Stomach smooth muscle (tissue), 2 donors: Measurements from ENCODE around the gene TXNRD1.

Experiments
- H3K27ac ChIP-seq: one replicate; pipeline ENCODE4 v1.7.0; 2013; ENCODE audit warnings: mild to moderate bottlenecking, low read length, inconsistent platforms
- H3K27me3 ChIP-seq, 2 donors: one replicate each; pipeline ENCODE4 v1.7.0; 2013; ENCODE audit warnings: low read length in 2 of 2; ENCODE audit not compliant: insufficient read depth in 2 of 2, control insufficient read depth in 1 of 2
- H3K36me3 ChIP-seq, 2 donors: one replicate each; pipeline ENCODE4 v1.7.0; 2013; ENCODE audit warnings: low read length in 2 of 2; ENCODE audit not compliant: control insufficient read depth in 2 of 2, insufficient read depth in 2 of 2
- H3K4me1 ChIP-seq: one replicate; pipeline ENCODE4 v1.7.0; 2013; ENCODE audit warnings: low read length; ENCODE audit not compliant: control insufficient read depth, insufficient read depth
- H3K4me3 ChIP-seq, 2 donors: one replicate each; pipeline ENCODE4 v1.7.0; 2013; ENCODE audit warnings: low read length in 2 of 2
- H3K9ac ChIP-seq, 2 donors: one replicate each; pipeline ENCODE4 v1.7.0; 2013; ENCODE audit warnings: low read length in 2 of 2, mild to moderate bottlenecking in 1 of 2
- H3K9me3 ChIP-seq, 2 donors: one replicate each; pipeline ENCODE4 v1.7.0; 2013; ENCODE audit warnings: low read length in 2 of 2; ENCODE audit not compliant: control insufficient read depth in 2 of 2
- donor health status: healthy.
- donor health status: Pancreatic carcinoma.

The TXNRD1 gene

DNA sequence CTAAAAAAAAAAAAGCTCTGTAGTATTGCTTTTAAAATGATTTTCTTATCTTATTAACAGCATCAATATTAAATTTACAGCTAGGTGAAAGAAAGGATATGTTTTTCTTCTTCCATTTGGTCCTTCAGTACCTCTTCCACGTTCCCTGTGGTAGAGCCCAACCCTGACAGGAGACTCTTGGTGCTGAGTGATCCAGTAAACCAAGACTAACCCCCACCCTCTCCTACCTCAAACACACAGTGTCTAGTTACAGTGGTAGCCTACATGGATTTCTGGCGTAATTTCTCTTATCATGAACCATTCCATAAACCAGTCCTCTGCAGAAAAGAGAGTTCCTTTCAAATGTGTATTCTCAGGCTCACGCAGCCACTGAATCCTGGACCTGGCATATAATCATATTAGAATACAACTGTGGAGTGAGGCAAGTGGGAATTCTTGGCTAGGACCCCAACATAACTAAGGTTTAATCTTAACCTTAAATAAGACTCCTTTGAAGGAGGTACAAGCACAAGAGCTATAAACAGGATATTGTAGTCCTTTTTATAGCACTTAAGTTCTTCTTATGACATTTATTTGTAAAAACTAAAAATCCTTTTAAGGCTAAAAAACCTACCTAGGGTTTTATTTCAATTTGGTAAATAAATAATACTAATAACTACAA lies 27.1 kb downstream of the TXNRD1 start:
- Histone ChIP-seq H3K9me3 (no peaks in the 10 kb centered on the region), H3K36me3 (no peaks in the 10 kb centered on the region), H3K27me3 (no peaks in the 10 kb centered on the region), H3K4me1 (no peaks in the 10 kb centered on the region), H3K4me3 (no peak overlapping the region), H3K27ac (no peak overlapping the region), H3K9ac (no peak overlapping the region)

DNA sequence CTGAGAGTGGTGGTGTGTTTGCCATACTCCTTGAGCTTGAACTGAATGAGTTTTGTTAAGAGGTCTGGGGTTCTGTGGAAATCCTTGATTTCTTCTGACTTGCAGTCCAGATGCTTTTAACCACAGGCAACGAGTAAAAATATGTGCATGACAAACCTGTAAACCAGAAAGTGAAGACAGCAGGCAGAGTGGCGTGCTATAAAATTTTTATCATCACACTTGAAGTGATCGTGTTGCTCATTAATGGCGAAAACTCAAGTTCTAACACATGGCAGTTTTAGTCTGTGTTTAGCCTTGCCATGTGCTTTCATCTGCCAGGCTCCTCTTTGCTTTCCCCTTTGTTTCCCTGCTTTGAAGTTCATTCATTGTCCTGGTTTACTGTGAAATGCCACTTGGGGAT lies 28.0 kb downstream of the TXNRD1 start:
- Histone ChIP-seq H3K9ac (no peak overlapping the region), H3K27ac (no peak overlapping the region), H3K27me3 (no peaks in the 10 kb centered on the region), H3K36me3 (no peaks in the 10 kb centered on the region), H3K4me3 (no peak overlapping the region), H3K4me1 (no peaks in the 10 kb centered on the region), H3K9me3 (no peaks in the 10 kb centered on the region)

DNA sequence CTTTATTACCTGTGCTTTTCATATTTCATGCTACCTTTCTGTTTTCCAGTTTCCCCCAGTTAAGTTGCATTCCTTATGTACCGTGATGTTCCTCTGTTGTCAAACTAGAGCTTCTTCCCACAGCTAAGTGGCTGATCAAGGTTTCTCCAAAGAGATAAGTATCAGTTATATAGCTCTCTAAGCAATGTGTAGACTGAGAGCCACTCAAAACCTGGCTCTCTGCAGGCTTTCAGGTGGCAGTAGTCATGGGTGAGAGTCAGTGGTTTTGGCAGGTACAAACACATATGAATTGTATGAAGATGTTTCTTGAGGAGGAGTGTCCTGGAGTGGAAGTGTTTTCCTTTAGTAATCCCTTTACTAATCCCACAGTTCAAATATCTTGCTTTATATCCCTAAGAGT lies 28.4 kb downstream of the TXNRD1 start:
- Histone ChIP-seq H3K4me1 (no peaks in the 10 kb centered on the region), H3K9ac (no peak overlapping the region), H3K27ac (no peak overlapping the region), H3K27me3 (no peaks in the 10 kb centered on the region), H3K36me3 (no peaks in the 10 kb centered on the region), H3K4me3 (no peak overlapping the region), H3K9me3 (no peaks in the 10 kb centered on the region)

DNA sequence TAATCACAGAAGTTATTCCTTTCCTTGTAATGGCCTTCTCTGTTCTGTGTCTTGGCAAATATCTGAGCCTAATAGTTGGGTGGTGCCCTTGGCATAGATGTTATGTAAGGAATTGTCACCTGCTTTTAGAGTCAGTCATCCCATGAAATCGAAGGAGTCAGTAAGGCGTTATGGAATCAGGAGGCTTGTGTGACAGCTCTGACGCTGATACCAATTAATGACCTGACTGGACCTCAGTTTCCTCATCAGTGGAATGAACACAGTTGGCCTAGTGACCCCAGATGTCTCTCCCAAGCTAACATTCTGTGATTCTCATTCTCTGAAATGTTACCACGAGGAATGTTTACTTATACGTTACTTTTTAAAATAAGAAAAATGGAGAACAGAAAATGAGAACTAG lies 32.1 kb downstream of the TXNRD1 start:
- no peaks in the 10 kb centered on the region for H3K27me3 ChIP-seq
- H3K4me3 ChIP-seq: no peak overlapping the region
- H3K9me3 ChIP-seq: no peaks in the 10 kb centered on the region
- H3K4me1 ChIP-seq: no peaks in the 10 kb centered on the region
- no peaks in the 10 kb centered on the region for H3K36me3 ChIP-seq
- no peak overlapping the region for H3K9ac ChIP-seq
- H3K27ac ChIP-seq: no peak overlapping the region

DNA sequence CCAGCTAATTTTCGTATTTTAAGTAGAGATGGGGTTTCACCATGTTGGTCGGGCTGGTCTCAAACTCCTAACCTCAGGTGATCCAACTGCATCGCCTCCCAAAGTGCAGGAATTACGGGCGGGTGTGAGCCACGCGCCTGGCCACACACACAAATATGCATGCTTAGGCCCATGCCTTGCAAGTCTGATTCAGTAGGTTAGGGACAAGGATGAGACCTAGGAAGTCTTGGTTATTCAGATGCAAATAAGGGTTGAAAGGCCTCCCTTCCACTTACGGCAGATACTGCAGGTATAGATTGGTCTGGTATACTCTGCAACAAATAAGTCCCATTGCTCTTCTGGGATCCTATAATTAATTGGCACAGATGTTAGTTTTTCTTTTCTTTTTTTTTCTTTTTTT lies 32.9 kb downstream of the TXNRD1 start:
- Histone ChIP-seq H3K9me3 (no peaks in the 10 kb centered on the region), H3K36me3 (no peaks in the 10 kb centered on the region), H3K9ac (no peak overlapping the region), H3K27me3 (no peaks in the 10 kb centered on the region), H3K4me1 (no peaks in the 10 kb centered on the region), H3K4me3 (no peak overlapping the region), H3K27ac (no peak overlapping the region)

DNA sequence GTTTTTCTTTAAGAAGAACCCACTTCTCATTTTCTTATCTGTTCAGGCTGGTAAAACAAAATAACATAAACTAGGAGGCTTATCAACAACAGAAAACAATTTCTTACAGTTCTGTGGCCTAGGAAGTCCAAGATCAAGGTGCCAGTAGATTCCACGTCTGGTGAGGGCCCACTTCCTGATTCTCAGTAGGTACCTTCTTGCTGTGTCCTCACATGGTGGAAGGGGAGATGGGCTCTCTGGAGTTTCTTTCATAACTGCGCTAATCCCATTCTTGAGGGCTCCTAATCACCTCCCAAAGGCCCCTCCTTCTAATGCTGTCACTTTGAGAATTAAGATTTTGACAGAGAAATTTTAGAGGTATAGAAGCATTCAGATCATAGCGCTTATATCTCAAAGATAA lies 33.4 kb downstream of the TXNRD1 start:
- no peaks in the 10 kb centered on the region for H3K9me3 ChIP-seq
- no peak overlapping the region for H3K27ac ChIP-seq
- no peaks in the 10 kb centered on the region for H3K27me3 ChIP-seq
- no peaks in the 10 kb centered on the region for H3K4me1 ChIP-seq
- no peak overlapping the region for H3K4me3 ChIP-seq
- no peak overlapping the region for H3K9ac ChIP-seq
- H3K36me3 ChIP-seq: no peaks in the 10 kb centered on the region

DNA sequence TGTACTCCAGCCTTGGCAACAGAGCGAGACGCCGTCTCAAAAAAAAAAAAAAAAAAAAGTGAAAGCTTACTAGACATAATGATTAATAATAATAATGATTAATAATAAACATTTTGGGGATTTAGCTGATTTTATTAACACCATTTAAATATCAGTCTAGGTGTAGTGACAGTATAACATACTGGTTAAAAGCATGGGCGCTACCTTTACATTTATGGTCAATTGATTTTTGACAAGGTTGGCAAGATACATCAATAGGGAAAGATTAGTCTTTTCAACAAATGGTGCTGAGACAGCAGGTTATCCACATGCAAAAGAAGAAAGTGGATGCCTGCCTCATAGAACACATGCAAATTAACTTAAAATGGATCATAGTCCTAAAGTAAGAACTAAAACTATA lies 34.3 kb downstream of the TXNRD1 start:
- Histone ChIP-seq H3K9me3 (no peaks in the 10 kb centered on the region), H3K36me3 (no peaks in the 10 kb centered on the region), H3K4me3 (no peak overlapping the region), H3K4me1 (no peaks in the 10 kb centered on the region), H3K27me3 (no peaks in the 10 kb centered on the region), H3K27ac (no peak overlapping the region), H3K9ac (no peak overlapping the region)

DNA sequence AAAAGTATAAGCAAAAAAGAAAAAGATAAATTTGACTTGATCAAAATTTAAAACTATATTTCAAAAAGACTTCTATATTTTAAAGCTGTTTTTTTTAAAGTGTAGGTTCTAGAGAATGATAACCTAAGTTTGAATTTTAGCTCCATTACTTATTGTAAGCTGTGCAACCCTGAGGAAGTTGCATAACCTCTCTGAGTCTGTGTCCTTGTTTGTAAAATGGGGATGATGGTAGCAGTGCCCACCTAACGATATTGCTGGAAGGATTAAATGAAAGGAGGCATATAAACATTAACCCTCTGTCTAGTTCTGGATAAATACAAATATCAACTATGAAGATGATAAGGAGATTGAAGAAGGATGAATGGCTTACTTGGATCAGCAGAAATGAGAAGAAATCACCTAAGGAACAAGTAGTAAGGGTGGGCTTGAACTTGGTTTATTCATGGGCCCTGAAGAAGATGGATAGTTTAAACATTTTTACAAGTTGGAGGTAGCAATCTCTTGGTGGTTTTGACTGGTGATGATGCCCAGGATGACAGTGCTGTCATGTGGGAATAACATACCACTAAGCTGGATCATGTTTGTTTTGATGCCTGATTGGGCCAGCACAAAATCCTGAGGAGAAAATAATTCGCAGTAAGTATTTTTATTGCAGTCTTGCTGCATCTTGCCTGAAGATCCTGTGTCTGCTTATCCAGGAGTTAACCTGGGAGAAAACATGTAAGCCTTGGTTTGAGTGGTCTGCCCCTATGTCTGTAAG lies 35.0 kb downstream of the TXNRD1 start:
- Histone ChIP-seq H3K36me3 (no peaks in the 10 kb centered on the region), H3K4me1 (no peaks in the 10 kb centered on the region), H3K4me3 (no peak overlapping the region), H3K9me3 (no peaks in the 10 kb centered on the region), H3K9ac (no peak overlapping the region), H3K27ac (no peak overlapping the region), H3K27me3 (no peaks in the 10 kb centered on the region)

DNA sequence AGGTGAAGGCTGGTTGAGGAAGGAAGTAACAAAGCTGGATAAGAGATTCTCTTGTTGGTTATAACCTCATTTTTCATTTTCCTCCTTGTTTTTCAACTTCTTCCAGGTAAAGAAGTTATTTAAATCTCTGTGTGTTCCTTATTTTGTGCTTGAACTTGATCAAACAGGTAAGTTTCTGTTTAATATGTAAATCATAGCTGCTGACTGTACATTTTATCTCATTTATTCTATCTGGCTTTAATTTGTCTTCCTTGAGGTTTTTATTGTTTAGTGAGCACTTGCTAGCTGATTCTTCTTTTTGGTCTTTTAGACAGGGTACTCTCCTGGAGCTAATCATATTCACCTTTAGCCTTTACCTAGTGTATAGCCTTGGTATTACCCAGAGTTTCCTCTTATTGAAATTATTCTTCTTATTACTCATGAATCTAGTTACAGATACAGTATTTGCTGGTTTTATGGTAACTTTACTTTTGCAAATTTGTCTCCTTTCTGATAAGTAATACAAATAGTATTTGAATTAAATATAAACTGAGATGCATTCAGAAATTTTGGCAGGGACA lies 42.4 kb downstream of the TXNRD1 start:
- no peaks in the 10 kb centered on the region for H3K36me3 ChIP-seq
- no peak overlapping the region for H3K4me3 ChIP-seq
- H3K27me3 ChIP-seq: no peaks in the 10 kb centered on the region
- H3K4me1 ChIP-seq: no peaks in the 10 kb centered on the region
- H3K9me3 ChIP-seq: no peaks in the 10 kb centered on the region
- no peak overlapping the region for H3K9ac ChIP-seq
- H3K27ac ChIP-seq: no peak overlapping the region

DNA sequence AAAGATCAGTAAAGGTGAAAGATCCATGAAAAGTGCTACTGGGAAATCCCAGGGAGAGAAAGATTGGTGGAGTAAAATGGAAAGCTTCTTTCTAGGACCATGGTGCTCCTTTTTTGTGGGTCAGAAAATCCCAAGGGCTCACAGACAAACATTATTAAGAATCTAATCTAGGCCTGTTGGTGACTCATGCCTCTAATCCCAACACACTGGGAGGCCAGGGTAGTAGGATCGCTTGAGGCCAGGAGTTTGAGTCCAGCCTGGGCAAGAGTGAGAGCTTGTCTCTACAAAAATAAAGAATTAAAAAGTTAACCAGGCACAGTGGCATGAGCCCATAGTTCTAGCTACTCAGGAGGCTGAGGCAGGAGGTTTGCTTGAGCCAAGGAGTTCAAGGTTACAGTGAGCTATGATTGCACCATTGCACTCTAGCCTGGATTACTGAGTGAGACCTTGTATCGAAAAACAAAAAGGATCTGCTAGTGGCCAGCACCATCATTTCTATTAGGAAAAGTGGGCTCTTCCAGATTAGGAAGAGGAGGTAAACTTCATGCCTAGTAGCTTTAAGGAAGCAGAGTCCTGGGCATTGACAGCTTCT lies 43.0 kb downstream of the TXNRD1 start:
- no peak overlapping the region for H3K27ac ChIP-seq
- no peaks in the 10 kb centered on the region for H3K4me1 ChIP-seq
- H3K36me3 ChIP-seq: no peaks in the 10 kb centered on the region
- no peaks in the 10 kb centered on the region for H3K9me3 ChIP-seq
- no peak overlapping the region for H3K9ac ChIP-seq
- no peak overlapping the region for H3K4me3 ChIP-seq
- H3K27me3 ChIP-seq: no peaks in the 10 kb centered on the region

DNA sequence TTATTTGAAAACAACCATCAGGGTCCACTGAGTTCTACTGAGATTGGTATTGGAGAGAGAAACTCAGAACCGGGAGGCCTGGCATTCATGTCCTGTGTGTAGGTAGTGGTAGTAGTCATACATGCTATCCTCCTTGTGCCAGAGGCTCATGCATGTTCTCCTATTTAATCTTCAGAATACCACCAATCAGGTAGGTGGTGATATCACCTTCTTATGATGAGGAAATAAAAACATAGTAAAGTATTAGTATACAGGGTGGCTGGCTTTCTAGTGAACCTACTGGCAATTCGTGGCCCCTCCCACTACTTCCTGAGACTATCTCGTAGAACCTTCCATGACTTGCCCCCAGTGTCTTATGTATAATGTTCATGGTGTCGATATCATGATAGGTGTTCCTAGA lies 47.4 kb downstream of the TXNRD1 start:
- Histone ChIP-seq H3K9me3 (no peaks in the 10 kb centered on the region), H3K27me3 (no peaks in the 10 kb centered on the region), H3K4me1 (no peaks in the 10 kb centered on the region), H3K4me3 (no peak overlapping the region), H3K27ac (no peak overlapping the region), H3K9ac (no peak overlapping the region), H3K36me3 (no peaks in the 10 kb centered on the region)
